DMS53 treated with DMSO at 0.1 percent for 48 hours (cell line): ENCODE data around the gene TTLL3.
A peak's percentile ranks its signal among the peaks of the same experiment; 100 is the strongest.
"Not testable (repeated sequence)": the region's sequence is repeated elsewhere in the genome, so short reads cannot be mapped to it uniquely, and the experiment has no call there.

Source experiments
- DNase-seq: peaks from one replicate; lab custom pipeline; 2025; ENCODE audit not compliant: unreplicated experiment; lab: John Stamatoyannopoulos, UW

The TTLL3 gene, protein sequence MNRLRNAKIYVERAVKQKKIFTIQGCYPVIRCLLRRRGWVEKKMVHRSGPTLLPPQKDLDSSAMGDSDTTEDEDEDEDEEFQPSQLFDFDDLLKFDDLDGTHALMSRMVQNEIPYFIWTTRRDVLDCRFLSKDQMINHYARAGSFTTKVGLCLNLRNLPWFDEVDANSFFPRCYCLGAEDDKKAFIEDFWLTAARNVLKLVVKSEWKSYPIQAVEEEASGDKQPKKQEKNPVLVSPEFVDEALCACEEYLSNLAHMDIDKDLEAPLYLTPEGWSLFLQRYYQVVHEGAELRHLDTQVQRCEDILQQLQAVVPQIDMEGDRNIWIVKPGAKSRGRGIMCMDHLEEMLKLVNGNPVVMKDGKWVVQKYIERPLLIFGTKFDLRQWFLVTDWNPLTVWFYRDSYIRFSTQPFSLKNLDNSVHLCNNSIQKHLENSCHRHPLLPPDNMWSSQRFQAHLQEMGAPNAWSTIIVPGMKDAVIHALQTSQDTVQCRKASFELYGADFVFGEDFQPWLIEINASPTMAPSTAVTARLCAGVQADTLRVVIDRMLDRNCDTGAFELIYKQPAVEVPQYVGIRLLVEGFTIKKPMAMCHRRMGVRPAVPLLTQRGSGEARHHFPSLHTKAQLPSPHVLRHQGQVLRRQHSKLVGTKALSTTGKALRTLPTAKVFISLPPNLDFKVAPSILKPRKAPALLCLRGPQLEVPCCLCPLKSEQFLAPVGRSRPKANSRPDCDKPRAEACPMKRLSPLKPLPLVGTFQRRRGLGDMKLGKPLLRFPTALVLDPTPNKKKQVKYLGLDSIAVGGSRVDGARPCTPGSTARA

GRCh38 chr3:9809615-9810432 is at the start of gene TTLL3:
TSS of gene TTLL3 (plus strand) at chr3:9810262. CDS start at chr3:9810662, 400 bp downstream.
- DNase-seq, result peak; percentile 4

DNA sequence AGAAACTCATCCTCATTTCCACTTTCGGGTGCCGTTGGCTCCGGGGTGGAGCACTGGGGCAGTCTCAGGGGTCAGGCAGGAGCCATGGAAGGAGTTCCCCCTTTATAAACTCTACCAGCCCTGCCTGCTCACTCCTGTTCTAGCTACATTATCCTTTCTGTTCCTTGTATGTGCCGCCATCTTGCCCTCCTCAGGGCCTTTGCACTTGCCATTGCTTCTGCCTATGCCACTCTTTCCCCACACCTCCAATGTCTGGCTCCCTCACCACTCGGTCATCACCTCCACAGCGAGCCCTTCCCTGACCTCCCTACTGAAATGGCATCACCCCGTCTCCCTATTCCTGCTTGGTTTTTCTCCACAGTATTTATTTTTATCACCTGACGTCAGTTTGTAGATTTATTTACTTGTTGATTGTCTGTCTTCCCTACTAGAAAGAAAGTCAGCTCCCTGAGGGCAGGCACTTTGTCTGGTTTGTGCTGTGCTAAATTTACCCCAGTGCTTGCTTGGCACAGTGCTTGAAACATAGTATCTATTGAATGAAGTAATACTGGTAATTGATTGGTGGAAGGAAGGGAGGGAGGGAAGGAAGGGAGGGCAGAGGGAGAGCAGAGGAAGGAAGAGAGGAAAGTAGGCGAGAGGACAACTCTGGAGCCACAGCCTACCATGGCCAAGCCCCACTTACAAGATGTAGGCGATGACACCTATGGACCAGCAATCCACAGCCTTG is 49.1 kb upstream of the TTLL3 start:
- no peak for DNase-seq

DNA sequence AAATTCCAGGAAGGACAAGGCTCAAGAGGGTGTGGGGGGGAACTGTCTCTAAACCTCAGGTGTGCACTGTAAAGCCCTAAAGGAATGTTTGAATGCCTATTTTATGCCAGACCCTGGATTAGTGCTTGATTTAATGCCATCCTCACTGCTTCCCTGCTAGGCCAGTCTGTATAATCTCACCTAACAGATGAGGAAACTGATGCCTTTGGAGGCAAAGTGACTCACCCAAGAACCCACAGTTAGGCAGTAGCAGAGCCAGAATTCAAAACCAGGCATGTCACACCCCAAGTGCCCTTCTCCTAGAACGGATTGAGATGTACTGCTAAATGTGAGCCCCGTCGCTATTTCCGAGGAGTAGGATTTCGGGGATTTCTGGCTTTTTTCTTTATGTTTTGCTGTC is 48.1 kb upstream of the TTLL3 start:
- DNase-seq, result no peak

- DNase-seq, result no peak
These were observed 47.2 kb upstream of the TTLL3 start for GRCh38 chr3:9762871-9763270.

- no peak for DNase-seq
These were observed 44.2 kb upstream of the TTLL3 start for GRCh38 chr3:9765865-9766264.

DNA sequence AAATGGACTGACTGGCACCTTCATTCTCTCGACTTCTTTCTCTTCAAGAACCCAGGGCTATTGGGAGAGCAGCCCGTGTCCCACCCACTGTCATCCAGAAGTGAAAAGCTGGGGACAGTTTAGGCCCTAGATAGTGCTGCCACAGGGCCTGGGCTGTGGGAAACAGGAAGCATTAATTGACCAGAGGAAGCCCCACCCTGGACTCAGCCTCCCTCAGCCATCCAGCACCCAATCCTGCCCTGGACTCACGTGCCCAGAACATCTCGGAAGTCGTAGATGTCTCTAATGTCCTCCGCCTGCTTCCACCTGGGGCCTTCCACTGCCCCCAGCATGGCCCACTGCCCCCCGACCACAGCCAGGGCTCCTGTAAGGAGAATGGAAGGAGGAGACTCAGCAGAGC is 42.6 kb upstream of the TTLL3 start:
- no peak for DNase-seq

DNA sequence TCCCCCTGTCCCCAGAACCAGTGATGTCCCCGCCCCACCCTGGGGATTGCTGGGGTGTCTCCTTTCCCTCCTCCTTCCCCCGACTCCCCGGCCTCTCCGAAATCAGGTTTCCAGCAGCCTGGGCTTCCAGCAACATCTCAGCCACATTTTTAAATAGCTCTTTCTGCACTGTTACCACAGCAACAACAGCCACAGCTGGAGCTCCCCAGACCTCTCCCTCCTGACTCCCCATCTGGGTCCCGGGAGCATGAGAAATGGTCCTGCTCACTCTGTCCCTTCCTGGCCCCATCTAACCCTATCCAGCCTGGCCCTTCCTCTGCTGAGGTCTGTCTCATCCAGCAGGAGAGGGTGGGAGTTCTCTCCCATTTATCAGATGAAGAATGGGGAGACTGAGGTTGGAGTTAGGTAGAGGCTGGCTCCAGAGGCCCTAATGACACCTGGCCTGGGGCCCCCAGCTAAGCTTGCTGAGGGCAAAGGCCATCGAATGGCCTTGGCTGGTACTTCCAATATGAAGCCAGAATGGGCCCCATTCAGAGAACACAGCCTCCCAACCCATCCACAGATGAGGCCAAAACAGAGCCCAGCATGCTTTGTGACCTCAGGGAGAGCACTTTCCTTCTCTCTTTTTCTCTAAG is 41.8 kb upstream of the TTLL3 start:
- no peak for DNase-seq

DNA sequence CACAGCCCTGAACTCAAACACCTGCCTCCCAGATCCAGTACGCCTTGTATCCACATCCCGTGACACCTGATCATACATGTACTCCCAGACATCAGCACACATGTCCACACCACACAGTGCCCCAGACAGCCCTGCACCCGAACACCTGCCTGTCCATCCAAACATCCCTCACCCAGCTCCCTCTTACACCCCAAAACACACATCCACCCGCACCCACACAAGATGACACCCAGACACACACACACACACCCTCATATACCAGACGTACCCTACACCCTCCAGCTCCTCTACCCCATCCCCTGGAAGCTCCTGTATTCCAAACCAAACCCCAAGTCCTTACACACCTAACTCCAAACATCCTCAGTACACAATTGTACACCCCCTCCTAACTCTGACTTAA is 41.0 kb upstream of the TTLL3 start:
- DNase-seq, result no peak

- peak; percentile 1 for DNase-seq
These were observed 40.4 kb upstream of the TTLL3 start, which contains the start of gene CAMK1 for GRCh38 chr3:9769426-9770275. TSS of gene CAMK1 (minus strand) at chr3:9769947. CDS start at chr3:9767749, 2,198 bp downstream.

DNA sequence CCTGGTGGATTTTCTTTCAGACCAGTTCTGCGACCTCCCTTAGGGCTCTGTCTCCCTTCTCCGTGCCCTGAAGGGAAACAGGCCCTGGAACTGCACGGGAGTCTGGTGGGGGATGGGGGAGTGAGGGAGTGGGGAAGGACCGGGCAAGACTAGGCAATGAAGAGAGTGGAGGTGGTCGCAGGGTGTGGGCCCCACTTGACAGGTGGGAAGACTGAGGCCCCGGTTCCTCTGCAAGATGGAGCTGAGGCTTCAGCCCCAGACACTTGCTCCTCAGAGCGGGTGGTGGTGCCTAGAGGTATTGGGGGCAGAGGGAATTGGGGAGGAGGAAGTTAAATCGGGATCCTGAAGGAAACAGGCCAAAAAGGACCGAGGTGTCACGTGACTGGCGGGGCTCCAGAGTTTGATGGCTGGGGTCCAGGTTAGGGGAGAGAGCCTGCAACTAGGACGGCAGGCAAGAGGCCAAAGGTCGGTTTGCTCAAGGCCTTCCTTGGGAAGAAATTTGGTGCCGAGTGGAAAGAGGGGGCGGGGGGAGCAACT is 39.7 kb upstream of the TTLL3 start:
- no peak for DNase-seq

- not testable (repeated sequence) for DNase-seq
These were observed 39.1 kb upstream of the TTLL3 start for GRCh38 chr3:9771007-9771406.

GRCh38 chr3:9776896-9777693 is 33.0 kb upstream of the TTLL3 start:
- no peak for DNase-seq

DNA sequence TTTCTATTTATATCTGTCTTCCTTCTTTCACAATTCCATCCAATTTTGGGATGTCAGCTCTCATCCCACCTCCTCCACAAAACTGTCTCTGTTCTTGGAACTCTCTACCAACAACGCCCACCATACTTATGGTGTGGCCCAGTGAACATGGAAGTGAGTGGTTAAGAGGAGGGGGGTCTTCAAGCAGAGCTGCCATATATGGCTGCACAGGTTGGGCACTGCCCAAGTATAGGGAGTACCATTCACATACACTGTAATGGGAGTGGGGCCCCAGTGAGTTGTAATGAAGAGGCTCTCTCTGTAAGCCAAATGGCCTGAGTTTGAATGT is 32.4 kb upstream of the TTLL3 start:
- no peak for DNase-seq

GRCh38 chr3:9778143-9779074 is 31.7 kb upstream of the TTLL3 start:
- no peak for DNase-seq

DNA sequence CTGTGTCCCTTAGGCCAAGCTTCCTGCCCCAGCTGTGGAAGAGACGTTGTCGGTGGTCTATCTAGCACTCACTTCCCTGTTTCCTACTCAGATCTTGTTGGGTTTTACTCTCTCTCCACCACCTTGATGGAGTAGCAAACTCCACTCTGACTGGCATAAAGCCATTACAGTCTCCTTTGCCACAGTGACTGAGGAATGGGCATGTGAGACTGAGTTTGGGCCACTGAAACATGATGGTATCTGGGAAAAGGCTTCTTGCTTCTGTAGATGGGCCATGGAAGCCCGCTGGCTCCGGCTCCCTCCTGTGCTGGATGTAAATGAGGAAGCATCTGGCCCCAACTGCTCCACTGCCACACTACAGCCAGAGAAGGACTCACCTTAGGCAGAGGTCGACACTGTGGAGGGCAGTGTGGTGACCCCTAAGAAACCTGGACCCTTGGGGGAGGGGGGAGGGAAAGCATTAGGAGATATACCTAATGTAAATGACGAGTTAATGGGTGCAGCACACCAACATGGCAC is 30.9 kb upstream of the TTLL3 start:
- DNase-seq, result no peak

DNA sequence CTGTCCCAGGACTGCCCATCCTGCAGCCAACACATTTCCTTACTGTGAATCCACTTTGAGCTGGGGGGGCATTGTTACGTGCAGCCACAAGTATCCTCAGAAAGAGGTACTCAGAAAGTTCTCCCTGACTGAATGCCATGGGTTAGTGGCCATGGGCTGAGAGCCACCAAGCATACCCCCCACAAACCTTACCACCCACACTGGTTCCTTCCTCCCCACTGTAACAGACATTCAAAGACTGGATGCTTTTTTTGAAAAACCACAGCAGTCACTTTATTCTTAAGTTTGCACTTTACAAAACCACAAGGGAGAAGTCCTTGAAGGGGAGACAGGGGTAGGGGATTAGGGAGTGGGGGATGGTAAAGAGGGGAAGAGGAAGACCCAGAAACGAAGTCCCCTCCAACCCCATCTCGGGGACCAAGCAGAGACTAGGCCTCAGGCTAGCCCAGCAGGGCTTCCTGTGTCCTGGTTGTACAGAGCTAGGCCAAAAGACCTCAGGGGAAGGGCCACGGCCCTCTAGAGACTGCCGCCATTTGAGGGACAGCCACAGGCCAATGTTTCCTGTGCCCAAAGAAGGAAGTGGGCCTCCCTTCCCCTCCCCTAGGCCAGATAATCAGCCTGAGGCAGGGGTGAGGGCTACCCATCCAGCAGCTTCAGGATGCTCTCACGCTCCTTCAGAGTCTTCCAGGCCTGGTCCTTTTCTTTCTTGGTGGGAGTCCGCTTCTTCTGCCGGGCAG is 30.2 kb upstream of the TTLL3 start:
- no peak for DNase-seq
